ENCODE measurements around the gene SLC35F1. TPM values are rescaled to one million over a fixed set of nuclear protein-coding genes. Genes with fewer than 3 reads are reported as not detected.

The SLC35F1 gene
- total and polyA plus RNA-seq, 2 donors (not counting 3 experiments of a cell fraction or from before 2014, with no cell fraction given), result not detected

- FAIRE-seq, result no peak
- no peak overlapping the region for H3K27ac ChIP-seq (ENCODE audit: insufficient read depth, low read depth, low read length)
- intact Hi-C loops (cut with micrococcal nuclease), result no loop called here
Observed at GRCh38 chr6:118168421-118168820, 261.4 kb downstream of the SLC35F1 start.

More at GRCh38 chr6:118168421-118168820, 261.4 kb downstream of the SLC35F1 start:
- ChIA-PET POLR2A (no interaction called here), CTCF (no interaction called here)
- Histone ChIP-seq H3K79me2 (ENCODE audit: control insufficient read depth, insufficient read depth, low read length) (no peaks in the 10 kb centered on the region), H3K9ac (replicated peaks; ENCODE audit: extremely low read depth, insufficient read depth, low read length) (no peak overlapping the region), H3K4me3 (replicated peaks in 1 of 3; ENCODE audit: insufficient read depth in 1 of 3, low read depth in 1 of 3, low read length in 3 of 3) (no peak overlapping the region), H2AFZ (ENCODE audit: low read depth, low read length) (no peak overlapping the region), H4K20me1 (replicated peaks; ENCODE audit: control insufficient read depth, extremely low read depth, insufficient read depth, low read length) (no peaks in the 10 kb centered on the region), H3K4me2 (ENCODE audit: insufficient read depth, low read length) (no peak overlapping the region), H3K36me3 (ENCODE audit: control insufficient read depth in 2 of 2, extremely low read depth in 1 of 2, insufficient read depth in 2 of 2, low read length in 2 of 2) (no peaks in the 10 kb centered on the region), H3K27me3 (ENCODE audit: control insufficient read depth in 2 of 2, insufficient read depth in 2 of 2, low read length in 2 of 2) (no peaks in the 10 kb centered on the region), H3K9me3 (replicated peaks; ENCODE audit: control insufficient read depth, insufficient read depth, low read length) (no peaks in the 10 kb centered on the region), H3K9me1 (replicated peaks; ENCODE audit: control insufficient read depth, extremely low read depth, insufficient read depth, low read length) (no peaks in the 10 kb centered on the region), H3K4me1 (ENCODE audit: control insufficient read depth, extremely low read depth, insufficient read depth, low read length) (no peaks in the 10 kb centered on the region)
- dilution Hi-C loops (cut with MboI; ENCODE audit: extremely low pct_ligation_motif_present, low sequenced_read_pairs), result no loop called here
- DNase-seq (ENCODE audit: low read depth, low spot score), result no peak
- BruUV-seq (replicated peaks), result no TSS peak
- TF ChIP-seq POLR2AphosphoS5 (IDR thresholded peaks at IDR 0.05; ENCODE audit: insufficient read depth, low read depth, low read length), result no peak
- no peak for TF ChIP-seq MAX (IDR thresholded peaks at IDR 0.05; ENCODE audit: insufficient read depth, insufficient read length)
- no peak for TF ChIP-seq GATA2 (IDR thresholded peaks at IDR 0.05; ENCODE audit: insufficient read depth, insufficient read length, low read depth, low read length)
- TF ChIP-seq FOS (IDR thresholded peaks at IDR 0.05; ENCODE audit: borderline replicate concordance, insufficient read depth, low read length), result no peak
- TF ChIP-seq POLR2A (IDR thresholded peaks at IDR 0.05; ENCODE audit: low read depth, low read length), result no peak
- no peak for TF ChIP-seq MYC (IDR thresholded peaks at IDR 0.05; ENCODE audit: low read depth, low read length)
- TF ChIP-seq CTCF (IDR thresholded peaks at IDR 0.05; ENCODE audit: extremely low read depth in 1 of 2, insufficient read depth in 1 of 2, low read depth in 1 of 2, low read length in 2 of 2), result no peak
- TF ChIP-seq JUN (IDR thresholded peaks at IDR 0.05; ENCODE audit: borderline replicate concordance, insufficient read depth, insufficient read length, low read depth), result no peak
- TF ChIP-seq EZH2 (IDR thresholded peaks at IDR 0.05; ENCODE audit: borderline replicate concordance, low read depth, low read length, severe bottlenecking), result no peak

All from endothelial cell of umbilical vein (primary cell).